Fibroblast of skin of right biceps (primary cell): ENCODE results near the gene PSMD9.

Source experiments
- DNase-seq: peaks from one replicate; pipeline ENCODE4 v3.0.0-alpha.2; 2013

The PSMD9 gene

GRCh38 chr12:121957861-121958515, 69.4 kb downstream of the PSMD9 start:
- DNase-seq = no peak

GRCh38 chr12:121958541-121959240, 70.1 kb downstream of the PSMD9 start:
- peak; percentile 44 for DNase-seq

- DNase-seq = no peak
Observed at GRCh38 chr12:121960541-121960940, 72.0 kb downstream of the PSMD9 start.

- no peak for DNase-seq
Observed at GRCh38 chr12:121961195-121961879, 72.7 kb downstream of the PSMD9 start.

- DNase-seq = no peak
Observed at GRCh38 chr12:121963341-121964018, 74.9 kb downstream of the PSMD9 start.

- peak; percentile 94 for DNase-seq
Observed at GRCh38 chr12:121964813-121965643, 76.4 kb downstream of the PSMD9 start.

- peak; percentile 24 for DNase-seq
Observed at GRCh38 chr12:121966959-121967358, 78.4 kb downstream of the PSMD9 start.
